GM18861 (cell line): ENCODE data around the gene PCDHB16.
"Not testable (repeated sequence)": the region's sequence is repeated elsewhere in the genome, so short reads cannot be mapped to it uniquely, and the experiment has no call there.

ENCODE experiments used
- ATAC-seq: cut with Tn5 transposase; IDR thresholded peaks from one replicate; pipeline ENCODE4 v1.9.1; 2021; ENCODE audit not compliant: unreplicated experiment

Gene PCDHB16

GRCh38 chr5:141182248-141182647, at the start of gene PCDHB16:
Gene PCDHB16 (plus strand): TSS chr5:141182387. CDS start chr5:141182560, 173 bp downstream.
- ATAC-seq, result no peak

GRCh38 chr5:141135030-141135717, 47.0 kb upstream of the PCDHB16 start, which contains the start of gene PCDHB5:
Gene PCDHB5 (plus strand): TSS chr5:141135206. CDS start chr5:141135435, 229 bp downstream.
- ATAC-seq, result no peak

- ATAC-seq, result no peak
Observed at GRCh38 chr5:141135718-141136266, 46.4 kb upstream of the PCDHB16 start.

GRCh38 chr5:141137346-141137745, 44.8 kb upstream of the PCDHB16 start:
- ATAC-seq, result not testable (repeated sequence)

GRCh38 chr5:141149812-141150211, 32.4 kb upstream of the PCDHB16 start, which contains the start of gene PCDHB6:
Gene PCDHB6 (plus strand): TSS chr5:141150057. CDS start chr5:141150258, 201 bp downstream.
- ATAC-seq, result no peak

GRCh38 chr5:141150224-141150992, 31.8 kb upstream of the PCDHB16 start:
- ATAC-seq, result no peak

GRCh38 chr5:141150993-141151325, 31.2 kb upstream of the PCDHB16 start:
- ATAC-seq, result no peak

- ATAC-seq, result not testable (repeated sequence)
Observed at GRCh38 chr5:141151632-141152031, 30.6 kb upstream of the PCDHB16 start.

GRCh38 chr5:141152096-141152495, 30.1 kb upstream of the PCDHB16 start:
- ATAC-seq, result not testable (repeated sequence)

- ATAC-seq, result no peak
Observed at GRCh38 chr5:141155540-141156374, 26.4 kb upstream of the PCDHB16 start.

GRCh38 chr5:141157356-141157755, 24.8 kb upstream of the PCDHB16 start:
- ATAC-seq, result not testable (repeated sequence)

- not testable (repeated sequence) for ATAC-seq
Observed at GRCh38 chr5:141157901-141158300, 24.3 kb upstream of the PCDHB16 start.

GRCh38 chr5:141172381-141173204, 9.6 kb upstream of the PCDHB16 start, which contains the start of gene PCDHB7:
Gene PCDHB7 (plus strand): TSS chr5:141172644. CDS start chr5:141172836, 192 bp downstream.
- no peak for ATAC-seq

- not testable (repeated sequence) for ATAC-seq
Observed at GRCh38 chr5:141174291-141175104, 7.7 kb upstream of the PCDHB16 start.

- ATAC-seq, result no peak
Observed at GRCh38 chr5:141175933-141176332, 6.3 kb upstream of the PCDHB16 start.

GRCh38 chr5:141177577-141178191, 4.5 kb upstream of the PCDHB16 start, which contains the start of gene PCDHB8:
Gene PCDHB8 (plus strand): TSS chr5:141177790. CDS start chr5:141178035, 245 bp downstream.
- ATAC-seq, result not testable (repeated sequence)

GRCh38 chr5:141179371-141179770, 2.8 kb upstream of the PCDHB16 start:
- not testable (repeated sequence) for ATAC-seq

- not testable (repeated sequence) for ATAC-seq
Observed at GRCh38 chr5:141179876-141180275, 2.3 kb upstream of the PCDHB16 start.
